Measurements from ENCODE around the gene RNF207. TPM values are rescaled to one million over a fixed set of nuclear protein-coding genes. Genes with fewer than 3 reads are reported as not detected.

RNF207 gene
- total and polyA plus RNA-seq, 2 of the 13 experiments (the other 11 are each of a cell fraction or from before 2014, with no cell fraction given), result 9.8 to 15.9 TPM

DNA sequence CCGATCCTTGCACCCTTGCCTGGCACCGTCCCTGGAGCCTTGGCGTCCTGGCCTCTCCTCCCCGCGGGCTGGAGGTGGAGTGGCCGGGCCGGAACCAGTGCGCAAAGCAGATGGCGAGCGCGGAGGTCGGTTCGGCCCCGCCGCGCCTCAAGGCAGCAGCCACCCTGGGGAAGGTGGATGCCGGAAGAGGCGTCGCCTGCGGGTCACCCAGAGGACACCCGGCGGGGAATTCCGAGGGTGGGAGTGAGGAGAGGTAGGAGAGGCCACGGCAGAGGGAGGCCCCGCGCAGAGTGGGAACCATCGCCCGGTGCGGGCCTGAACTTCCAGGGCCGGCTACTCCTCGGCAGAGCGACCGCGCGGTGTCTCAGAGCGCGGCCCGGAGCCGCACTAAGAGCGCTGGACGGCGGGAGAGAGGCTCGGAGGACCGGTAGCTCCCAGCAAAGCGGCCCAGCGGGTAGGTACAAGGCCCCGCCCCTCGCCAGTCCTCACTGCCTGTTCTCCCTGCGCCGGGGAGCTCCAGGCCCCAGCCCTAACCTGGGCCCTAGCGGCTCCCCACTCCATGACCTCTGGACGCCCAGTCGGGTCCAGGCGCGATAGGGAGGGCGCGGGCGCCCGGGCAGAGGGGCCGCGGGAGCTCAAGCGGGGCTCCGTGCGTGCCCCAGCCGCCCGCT lies at the start of gene RNF207 (continued):
- TF ChIP-seq, protein P1, sequence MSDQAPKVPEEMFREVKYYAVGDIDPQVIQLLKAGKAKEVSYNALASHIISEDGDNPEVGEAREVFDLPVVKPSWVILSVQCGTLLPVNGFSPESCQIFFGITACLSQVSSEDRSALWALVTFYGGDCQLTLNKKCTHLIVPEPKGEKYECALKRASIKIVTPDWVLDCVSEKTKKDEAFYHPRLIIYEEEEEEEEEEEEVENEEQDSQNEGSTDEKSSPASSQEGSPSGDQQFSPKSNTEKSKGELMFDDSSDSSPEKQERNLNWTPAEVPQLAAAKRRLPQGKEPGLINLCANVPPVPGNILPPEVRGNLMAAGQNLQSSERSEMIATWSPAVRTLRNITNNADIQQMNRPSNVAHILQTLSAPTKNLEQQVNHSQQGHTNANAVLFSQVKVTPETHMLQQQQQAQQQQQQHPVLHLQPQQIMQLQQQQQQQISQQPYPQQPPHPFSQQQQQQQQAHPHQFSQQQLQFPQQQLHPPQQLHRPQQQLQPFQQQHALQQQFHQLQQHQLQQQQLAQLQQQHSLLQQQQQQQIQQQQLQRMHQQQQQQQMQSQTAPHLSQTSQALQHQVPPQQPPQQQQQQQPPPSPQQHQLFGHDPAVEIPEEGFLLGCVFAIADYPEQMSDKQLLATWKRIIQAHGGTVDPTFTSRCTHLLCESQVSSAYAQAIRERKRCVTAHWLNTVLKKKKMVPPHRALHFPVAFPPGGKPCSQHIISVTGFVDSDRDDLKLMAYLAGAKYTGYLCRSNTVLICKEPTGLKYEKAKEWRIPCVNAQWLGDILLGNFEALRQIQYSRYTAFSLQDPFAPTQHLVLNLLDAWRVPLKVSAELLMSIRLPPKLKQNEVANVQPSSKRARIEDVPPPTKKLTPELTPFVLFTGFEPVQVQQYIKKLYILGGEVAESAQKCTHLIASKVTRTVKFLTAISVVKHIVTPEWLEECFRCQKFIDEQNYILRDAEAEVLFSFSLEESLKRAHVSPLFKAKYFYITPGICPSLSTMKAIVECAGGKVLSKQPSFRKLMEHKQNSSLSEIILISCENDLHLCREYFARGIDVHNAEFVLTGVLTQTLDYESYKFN (CRISPR knock-in tag; conservative IDR thresholded peaks at IDR 0.05), result peak; percentile 66
- TF ChIP-seq ZBTB20 (CRISPR knock-in tag; IDR thresholded peaks at IDR 0.05; ENCODE audit: borderline replicate concordance, low read depth) (peak; percentile 62; the same call in 1 of the 2 replicates), EED (CRISPR knock-in tag; IDR thresholded peaks at IDR 0.05) (0 out of 2 replicates have a peak, but pooled peaks have one; percentile 36), RELA (CRISPR knock-in tag; IDR thresholded peaks at IDR 0.05) (peak; percentile 94; the same call in 1 of the 2 replicates), ZNF260 (CRISPR knock-in tag; IDR thresholded peaks at IDR 0.05; ENCODE audit: borderline replicate concordance, low read depth) (no peak), ZNF598 (CRISPR knock-in tag; IDR thresholded peaks at IDR 0.05; ENCODE audit: borderline replicate concordance) (peak; percentile 68; the same call in 1 of the 2 replicates), TEAD3 (CRISPR knock-in tag; optimal IDR thresholded peaks at IDR 0.05; ENCODE audit: borderline replicate concordance) (peak; percentile 90), RBM39 (IDR thresholded peaks at IDR 0.05; ENCODE audit: low read depth, low read length, poor library complexity, severe bottlenecking) (peak; percentile 83), TAF15 (IDR thresholded peaks at IDR 0.05; ENCODE audit: low read depth, low read length, poor library complexity, severe bottlenecking) (no peak), SMAD3 (CRISPR knock-in tag; IDR thresholded peaks at IDR 0.05) (0 out of 2 replicates have a peak, but pooled peaks have one; percentile 27), AHR (CRISPR knock-in tag; IDR thresholded peaks at IDR 0.05) (0 out of 2 replicates have a peak, but pooled peaks have one; percentile 21), WIZ (CRISPR knock-in tag; IDR thresholded peaks at IDR 0.05) (0 out of 2 replicates have a peak, but pooled peaks have one; percentile 25), ZNF782 (CRISPR knock-in tag; IDR thresholded peaks at IDR 0.05; ENCODE audit: borderline replicate concordance) (peak; percentile 83; the same call in 1 of the 2 replicates), RARG (CRISPR knock-in tag; IDR thresholded peaks at IDR 0.05; ENCODE audit: low read depth) (no peak), MAFK (conservative IDR thresholded peaks at IDR 0.05 in 1 of 2, IDR thresholded peaks at IDR 0.05 in 1 of 2; ENCODE audit: low read length in 2 of 2) (no peak), ESRRA (CRISPR knock-in tag; IDR thresholded peaks at IDR 0.05; ENCODE audit: low read depth) (peak; percentile 84), MEIS1 (CRISPR knock-in tag; IDR thresholded peaks at IDR 0.05; ENCODE audit: borderline replicate concordance) (peak; percentile 94), SKI (IDR thresholded peaks at IDR 0.05; ENCODE audit: partially characterized antibody) (peak; percentile 81), TGIF2 (CRISPR knock-in tag; IDR thresholded peaks at IDR 0.05) (peak; percentile 58; the same call in 1 of the 2 replicates)
- TF ChIP-seq, protein P2, sequence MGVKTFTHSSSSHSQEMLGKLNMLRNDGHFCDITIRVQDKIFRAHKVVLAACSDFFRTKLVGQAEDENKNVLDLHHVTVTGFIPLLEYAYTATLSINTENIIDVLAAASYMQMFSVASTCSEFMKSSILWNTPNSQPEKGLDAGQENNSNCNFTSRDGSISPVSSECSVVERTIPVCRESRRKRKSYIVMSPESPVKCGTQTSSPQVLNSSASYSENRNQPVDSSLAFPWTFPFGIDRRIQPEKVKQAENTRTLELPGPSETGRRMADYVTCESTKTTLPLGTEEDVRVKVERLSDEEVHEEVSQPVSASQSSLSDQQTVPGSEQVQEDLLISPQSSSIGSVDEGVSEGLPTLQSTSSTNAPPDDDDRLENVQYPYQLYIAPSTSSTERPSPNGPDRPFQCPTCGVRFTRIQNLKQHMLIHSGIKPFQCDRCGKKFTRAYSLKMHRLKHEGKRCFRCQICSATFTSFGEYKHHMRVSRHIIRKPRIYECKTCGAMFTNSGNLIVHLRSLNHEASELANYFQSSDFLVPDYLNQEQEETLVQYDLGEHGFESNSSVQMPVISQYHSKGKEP (CRISPR knock-in tag; IDR thresholded peaks at IDR 0.05), result no peak
- TF ChIP-seq, protein P3, sequence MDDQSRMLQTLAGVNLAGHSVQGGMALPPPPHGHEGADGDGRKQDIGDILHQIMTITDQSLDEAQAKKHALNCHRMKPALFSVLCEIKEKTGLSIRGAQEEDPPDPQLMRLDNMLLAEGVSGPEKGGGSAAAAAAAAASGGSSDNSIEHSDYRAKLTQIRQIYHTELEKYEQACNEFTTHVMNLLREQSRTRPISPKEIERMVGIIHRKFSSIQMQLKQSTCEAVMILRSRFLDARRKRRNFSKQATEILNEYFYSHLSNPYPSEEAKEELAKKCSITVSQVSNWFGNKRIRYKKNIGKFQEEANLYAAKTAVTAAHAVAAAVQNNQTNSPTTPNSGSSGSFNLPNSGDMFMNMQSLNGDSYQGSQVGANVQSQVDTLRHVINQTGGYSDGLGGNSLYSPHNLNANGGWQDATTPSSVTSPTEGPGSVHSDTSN (CRISPR knock-in tag; IDR thresholded peaks at IDR 0.05; ENCODE audit: borderline replicate concordance), result peak; percentile 56; the same call in 1 of the 2 replicates
- TF ChIP-seq, protein P4, sequence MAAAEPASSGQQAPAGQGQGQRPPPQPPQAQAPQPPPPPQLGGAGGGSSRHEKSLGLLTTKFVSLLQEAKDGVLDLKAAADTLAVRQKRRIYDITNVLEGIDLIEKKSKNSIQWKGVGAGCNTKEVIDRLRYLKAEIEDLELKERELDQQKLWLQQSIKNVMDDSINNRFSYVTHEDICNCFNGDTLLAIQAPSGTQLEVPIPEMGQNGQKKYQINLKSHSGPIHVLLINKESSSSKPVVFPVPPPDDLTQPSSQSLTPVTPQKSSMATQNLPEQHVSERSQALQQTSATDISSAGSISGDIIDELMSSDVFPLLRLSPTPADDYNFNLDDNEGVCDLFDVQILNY (CRISPR knock-in tag; conservative IDR thresholded peaks at IDR 0.05), result no peak
